Upper lobe of right lung (tissue), 1 donor: ENCODE data around the gene KCND3. TPM values are rescaled to one million over a fixed set of nuclear protein-coding genes. Genes with fewer than 3 reads are reported as not detected.

Source experiments
- ATAC-seq: fragments of 200-7000 bp; cut with Tn5 transposase; one replicate; pipeline ENCODE4 v1.9.1; 2020; ENCODE audit warnings: mild to moderate bottlenecking, moderate library complexity
- DNase-seq: peaks from one replicate; pipeline ENCODE4 v3.0.0-alpha.2; 2020
- H3K27ac ChIP-seq: fragments of 200-600 bp; one replicate; pipeline ENCODE4 v1.8.0; 2022
- H3K27me3 ChIP-seq: fragments of 200-600 bp; one replicate; pipeline ENCODE4 v1.8.0; 2022; ENCODE audit warnings: mild to moderate bottlenecking
- H3K36me3 ChIP-seq: fragments of 200-600 bp; one replicate; pipeline ENCODE4 v1.8.0; 2022
- H3K4me1 ChIP-seq: fragments of 200-600 bp; one replicate; pipeline ENCODE4 v1.8.0; 2022
- H3K4me3 ChIP-seq: fragments of 200-600 bp; one replicate; pipeline ENCODE4 v1.8.0; 2022; ENCODE audit warnings: mild to moderate bottlenecking
- H3K9me3 ChIP-seq: fragments of 200-600 bp; one replicate; pipeline ENCODE4 v1.8.0; 2022
- CTCF ChIP-seq: fragments of 200-600 bp; IDR thresholded peaks from one replicate; pipeline ENCODE4 v1.8.0; 2022; ENCODE audit warnings: antibody characterized with exemption
- intact Hi-C: fragments of 100-400 bp; cut with DNase I; formaldehyde crosslinking; loops from one replicate; pipeline ENCODE4 v1.11.0; 2022
- total RNA-seq: library from RNA; stranded (reverse); fragmentation: NEBNext Ultra II Directional; extraction: Animal tissue kit (Norgen Biotek cat#: 25700); gene quantifications from one replicate; pipeline ENCODE4 v1.2.1, GENCODE V29; 2021
- donor health status: DM: no; HTN: yes; CAD: no; lungs with severe emphysema.

KCND3 gene
- total RNA-seq, 1 donor from 2014 or later: 6.3 TPM

- TF ChIP-seq CTCF: no peak
- DNase-seq: no peak
- Histone ChIP-seq H3K27me3 (no peaks in the 10 kb centered on the region), H3K4me1 (no peaks in the 10 kb centered on the region), H3K36me3 (no peaks in the 10 kb centered on the region), H3K27ac (no peak overlapping the region), H3K4me3 (no peak overlapping the region), H3K9me3 (no peaks in the 10 kb centered on the region)
- intact Hi-C loops: no loop called here
- ATAC-seq: no peak
Observed at GRCh38 chr1:111878649-111879048, 110.8 kb downstream of the KCND3 start.

GRCh38 chr1:111878091-111878490 is 111.4 kb downstream of the KCND3 start:
- no peaks in the 10 kb centered on the region for H3K4me1 ChIP-seq
- H3K27me3 ChIP-seq: no peaks in the 10 kb centered on the region
- no peak overlapping the region for H3K27ac ChIP-seq
- ATAC-seq: no peak
- H3K9me3 ChIP-seq: no peaks in the 10 kb centered on the region
- DNase-seq: no peak
- intact Hi-C loops: no loop called here
- no peaks in the 10 kb centered on the region for H3K36me3 ChIP-seq
- TF ChIP-seq CTCF: no peak
- H3K4me3 ChIP-seq: no peak overlapping the region

DNA sequence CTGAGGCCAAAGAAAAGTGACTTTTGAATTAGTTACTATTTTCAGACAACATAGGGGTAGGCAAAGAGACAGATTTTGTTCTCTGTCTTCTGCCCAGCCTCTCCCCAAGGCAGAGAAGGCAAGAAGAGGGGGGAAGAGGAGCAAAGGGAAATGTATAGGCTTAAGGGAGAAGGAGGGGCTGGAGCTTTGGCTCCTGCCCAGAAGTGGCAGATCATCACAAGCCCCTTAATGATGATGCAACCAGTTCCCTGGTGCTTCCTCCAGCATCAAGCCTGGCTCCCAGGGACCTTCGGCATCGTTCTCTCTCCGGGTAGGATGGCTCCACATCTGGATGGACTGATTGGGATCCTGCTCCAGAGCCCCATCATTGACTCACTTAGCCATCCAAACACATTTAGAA is 112.8 kb downstream of the KCND3 start:
- ATAC-seq (no peak), DNase-seq (no peak)
- no peaks in the 10 kb centered on the region for H3K9me3 ChIP-seq
- intact Hi-C loops: no loop called here
- no peak overlapping the region for H3K4me3 ChIP-seq
- H3K27ac ChIP-seq: no peak overlapping the region
- TF ChIP-seq CTCF: no peak
- no peaks in the 10 kb centered on the region for H3K27me3 ChIP-seq
- H3K4me1 ChIP-seq: no peaks in the 10 kb centered on the region
- no peaks in the 10 kb centered on the region for H3K36me3 ChIP-seq

- no peak for TF ChIP-seq CTCF
- no peaks in the 10 kb centered on the region for H3K27me3 ChIP-seq
- no peaks in the 10 kb centered on the region for H3K36me3 ChIP-seq
- no peaks in the 10 kb centered on the region for H3K9me3 ChIP-seq
- intact Hi-C loops: no loop called here
- DNase-seq: no peak
- H3K27ac ChIP-seq: no peak overlapping the region
- ATAC-seq: no peak
- no peak overlapping the region for H3K4me3 ChIP-seq
- H3K4me1 ChIP-seq: no peaks in the 10 kb centered on the region
Observed at GRCh38 chr1:111875640-111876039, 113.8 kb downstream of the KCND3 start.

DNA sequence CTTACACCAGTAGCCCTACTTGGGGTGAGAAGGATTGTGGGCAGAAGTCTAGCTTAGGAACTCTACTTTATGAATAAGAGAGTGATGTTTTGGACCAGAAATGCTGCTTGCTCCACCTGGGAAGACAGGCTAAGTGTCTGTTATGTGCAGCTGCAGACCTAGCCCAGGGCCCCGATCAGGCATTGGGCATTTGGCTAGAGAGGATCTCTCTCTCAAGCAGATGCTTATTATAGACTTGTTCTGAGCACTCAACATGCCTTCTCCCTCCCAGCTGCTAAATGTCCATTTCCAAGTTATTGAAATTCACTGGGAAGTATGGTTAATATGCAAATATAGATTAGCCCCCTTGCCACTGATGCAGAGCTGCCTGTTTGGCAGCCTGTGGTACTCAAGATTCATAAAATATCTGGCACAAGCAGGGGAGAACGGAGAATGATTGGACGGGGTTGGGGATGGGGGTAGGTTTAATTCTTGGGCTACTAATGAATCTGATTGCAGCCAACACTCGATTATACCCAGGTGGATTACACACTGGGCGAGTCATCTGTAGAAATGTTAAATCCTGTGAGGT is 115.9 kb downstream of the KCND3 start:
- DNase-seq (no peak), ATAC-seq (no peak)
- H3K27me3 ChIP-seq: no peaks in the 10 kb centered on the region
- H3K36me3 ChIP-seq: no peaks in the 10 kb centered on the region
- no peaks in the 10 kb centered on the region for H3K4me1 ChIP-seq
- no peaks in the 10 kb centered on the region for H3K9me3 ChIP-seq
- H3K4me3 ChIP-seq: no peak overlapping the region
- intact Hi-C loops: no loop called here
- no peak for TF ChIP-seq CTCF
- H3K27ac ChIP-seq: no peak overlapping the region

DNA sequence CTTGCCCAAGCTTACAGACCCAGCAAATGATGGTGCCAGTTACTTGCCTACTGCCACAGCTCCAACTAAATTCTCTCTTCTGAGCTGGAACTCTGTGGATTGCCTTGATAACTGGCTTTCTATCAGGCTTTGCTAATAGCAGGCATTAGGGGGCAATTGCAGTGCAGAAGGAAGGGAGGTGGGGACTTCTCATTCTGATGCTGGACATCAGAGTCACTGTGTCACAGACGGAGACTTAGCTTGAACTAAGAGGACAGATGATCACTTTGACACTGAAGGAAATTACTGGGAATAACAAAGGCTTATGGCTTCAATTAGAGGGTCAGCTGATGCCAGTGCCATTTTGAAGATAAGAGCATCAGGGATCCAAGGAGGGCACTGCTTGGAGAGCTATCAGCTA is 119.3 kb downstream of the KCND3 start:
- intact Hi-C loops: no loop called here

More for the DNA sequence above, 119.3 kb downstream of the KCND3 start:
- H3K9me3 ChIP-seq: no peaks in the 10 kb centered on the region
- H3K4me3 ChIP-seq: no peak overlapping the region
- no peak for TF ChIP-seq CTCF
- no peak for ATAC-seq
- no peaks in the 10 kb centered on the region for H3K36me3 ChIP-seq
- H3K27ac ChIP-seq: no peak overlapping the region
- H3K27me3 ChIP-seq: no peaks in the 10 kb centered on the region
- no peak for DNase-seq
- no peaks in the 10 kb centered on the region for H3K4me1 ChIP-seq
